Measurements from ENCODE around the gene BRCA1.

- TF ChIP-seq ZNF274 (IDR thresholded peaks at IDR 0.05; ENCODE audit: low read depth, low read length) (no peak), YY1 (IDR thresholded peaks at IDR 0.05; ENCODE audit: insufficient read depth, insufficient read length) (no peak)
Observed at GRCh38 chr17:43015579-43015978, 109.6 kb downstream of the BRCA1 start.
